ENCODE results near the gene FMNL2.

FMNL2 gene

GRCh38 chr2:152541712-152542111 lies 206.7 kb downstream of the FMNL2 start:
- Histone ChIP-seq H3K27me3 (replicated peaks) (no peaks in the 10 kb centered on the region), H3K27ac (no peak overlapping the region), H3K4me3 (ENCODE audit: low read depth, low read length) (no peak overlapping the region), H3K36me3 (replicated peaks) (no peaks in the 10 kb centered on the region)
- TF ChIP-seq CTCF (IDR thresholded peaks at IDR 0.05; ENCODE audit: low read depth, low read length, missing control alignments): no peak
- in situ Hi-C loops (cut with HindIII; ENCODE audit: low pct_ligation_motif_present, low sequenced_read_pairs): no loop called here
- DNase-seq: no peak

DNA sequence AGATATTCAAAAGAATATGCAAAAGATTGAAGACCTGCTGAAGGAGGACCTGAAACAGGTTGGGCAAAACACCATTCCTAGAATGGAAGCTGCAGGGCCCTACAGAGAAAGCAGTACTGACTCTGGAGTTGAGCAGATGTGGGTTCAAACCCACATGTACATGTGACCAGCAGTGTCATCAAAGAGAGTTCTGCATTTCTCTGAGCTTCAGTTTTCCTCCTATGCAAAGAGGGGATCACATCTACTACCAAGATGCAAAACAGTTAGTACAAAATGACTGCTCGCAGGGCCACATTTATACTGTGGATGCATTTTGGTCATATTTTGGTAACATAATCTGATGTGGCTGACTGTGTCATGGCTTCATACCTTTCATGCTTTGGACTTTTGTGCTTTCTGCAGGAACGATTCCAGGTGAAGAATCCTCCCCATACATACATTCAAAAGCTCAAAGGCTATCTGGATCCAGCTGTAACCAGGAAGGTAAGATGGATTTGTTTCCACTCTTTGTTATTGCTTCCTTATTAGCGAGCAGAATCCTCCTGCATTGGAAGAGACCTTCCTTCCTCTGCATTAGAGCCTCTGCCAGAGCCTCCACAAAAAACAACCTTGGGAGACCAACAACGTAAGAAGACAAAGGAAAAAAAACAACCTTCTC lies 207.5 kb downstream of the FMNL2 start:
- no peak overlapping the region for H3K4me3 ChIP-seq (ENCODE audit: low read depth, low read length)
- in situ Hi-C loops (cut with HindIII; ENCODE audit: low pct_ligation_motif_present, low sequenced_read_pairs): no loop called here
- H3K27me3 ChIP-seq (replicated peaks): no peaks in the 10 kb centered on the region
- H3K36me3 ChIP-seq (replicated peaks): no peaks in the 10 kb centered on the region
- peak overlapping the region; percentile 79 for H3K27ac ChIP-seq
- no peak for TF ChIP-seq CTCF (IDR thresholded peaks at IDR 0.05; ENCODE audit: low read depth, low read length, missing control alignments)
- DNase-seq: no peak

- Histone ChIP-seq H3K27me3 (replicated peaks) (no peaks in the 10 kb centered on the region), H3K4me3 (ENCODE audit: low read depth, low read length) (no peak overlapping the region), H3K36me3 (replicated peaks) (no peaks in the 10 kb centered on the region), H3K27ac (peak overlapping the region; percentile 79)
- TF ChIP-seq CTCF (IDR thresholded peaks at IDR 0.05; ENCODE audit: low read depth, low read length, missing control alignments): no peak
- in situ Hi-C loops (cut with HindIII; ENCODE audit: low pct_ligation_motif_present, low sequenced_read_pairs): no loop called here
- DNase-seq: peak; percentile 88
These were observed 208.1 kb downstream of the FMNL2 start for GRCh38 chr2:152542995-152543481.

- in situ Hi-C loops (cut with HindIII; ENCODE audit: low pct_ligation_motif_present, low sequenced_read_pairs): no loop called here
- Histone ChIP-seq H3K36me3 (replicated peaks) (no peaks in the 10 kb centered on the region), H3K4me3 (ENCODE audit: low read depth, low read length) (no peak overlapping the region), H3K27ac (no peak overlapping the region), H3K27me3 (replicated peaks) (no peaks in the 10 kb centered on the region)
- no peak for DNase-seq
- no peak for TF ChIP-seq CTCF (IDR thresholded peaks at IDR 0.05; ENCODE audit: low read depth, low read length, missing control alignments)
These were observed 208.7 kb downstream of the FMNL2 start for GRCh38 chr2:152543717-152544116.

- Histone ChIP-seq H3K27me3 (replicated peaks) (no peaks in the 10 kb centered on the region), H3K4me3 (ENCODE audit: low read depth, low read length) (no peak overlapping the region), H3K27ac (no peak overlapping the region), H3K36me3 (replicated peaks) (no peaks in the 10 kb centered on the region)
- in situ Hi-C loops (cut with HindIII; ENCODE audit: low pct_ligation_motif_present, low sequenced_read_pairs): no loop called here
- no peak for TF ChIP-seq CTCF (IDR thresholded peaks at IDR 0.05; ENCODE audit: low read depth, low read length, missing control alignments)
- DNase-seq: no peak
These were observed 209.7 kb downstream of the FMNL2 start for GRCh38 chr2:152544638-152545037.

Data from brain microvascular endothelial cell (primary cell).